ENCODE results near the gene TREH. TPM values are rescaled to one million over a fixed set of nuclear protein-coding genes. Genes with fewer than 3 reads are reported as not detected.

The TREH gene
- total RNA-seq, 1 experiment from 2014 or later: not detected

- Histone ChIP-seq H3K4me2 (ENCODE audit: insufficient read depth, insufficient read length, low read length) (no peak overlapping the region), H4K91ac (ENCODE audit: insufficient read length, low read depth, low read length) (no peak overlapping the region), H3K56ac (ENCODE audit: insufficient read length, low read depth, low read length) (no peak overlapping the region), H3K27me3 (ENCODE audit: insufficient read depth, low read length) (no peaks in the 10 kb centered on the region), H3K79me1 (ENCODE audit: insufficient read depth, low read depth, low read length, poor library complexity, severe bottlenecking) (no peaks in the 10 kb centered on the region), H3K79me2 (ENCODE audit: insufficient read depth, low read length) (no peaks in the 10 kb centered on the region), H2BK20ac (ENCODE audit: low read depth, low read length, poor library complexity, severe bottlenecking) (no peak overlapping the region), H4K20me1 (ENCODE audit: control insufficient read depth, insufficient read depth, insufficient read length) (no peaks in the 10 kb centered on the region), H3K4me1 (ENCODE audit: insufficient read depth, low read length) (no peaks in the 10 kb centered on the region), H3K14ac (ENCODE audit: insufficient read depth, low read length) (no peak overlapping the region), H4K5ac (ENCODE audit: insufficient read length, low read depth, low read length) (no peak overlapping the region), H2AK5ac (ENCODE audit: insufficient read length, low read length) (no peak overlapping the region), H3T11ph (ENCODE audit: low read length) (no peak overlapping the region), H3K23me2 (ENCODE audit: insufficient read length, low read depth, low read length, poor library complexity, severe bottlenecking) (no peaks in the 10 kb centered on the region), H2BK15ac (ENCODE audit: low read depth, low read length) (no peak overlapping the region), H3K9ac (ENCODE audit: extremely low read depth, insufficient read length, low read length) (no peak overlapping the region), H2BK5ac (ENCODE audit: insufficient read length, low read length) (no peak overlapping the region), H2BK120ac (ENCODE audit: low read depth, low read length, poor library complexity, severe bottlenecking) (no peak overlapping the region), H2AFZ (ENCODE audit: low read length) (no peak overlapping the region), H4K8ac (replicated peaks; ENCODE audit: insufficient read length, low read depth, low read length) (no peak overlapping the region), H3K4ac (ENCODE audit: low read depth, low read length) (no peak overlapping the region), H3K18ac (ENCODE audit: insufficient read length, low read depth, low read length) (no peak overlapping the region), H2BK12ac (ENCODE audit: insufficient read length, low read depth, low read length) (no peak overlapping the region), H3K27ac (ENCODE audit: insufficient read length, low read depth, low read length) (no peak overlapping the region), H3K23ac (ENCODE audit: insufficient read length, low read depth, low read length) (no peak overlapping the region), H3K9me3 (ENCODE audit: control insufficient read depth, low read depth, low read length) (no peaks in the 10 kb centered on the region)
- H3K36me3 Mint-ChIP-seq (ENCODE audit: insufficient read depth in 1 of 3, low read depth in 3 of 3): peaks cover 37 to 83% (median 83%) of the 10 kb centered on the region in 3 experiments; a peak in 6 of 7 replicates
- no peak for DNase-seq
- H3K9me3 Mint-ChIP-seq: no peaks in the 10 kb centered on the region
- TF ChIP-seq CTCF (conservative IDR thresholded peaks at IDR 0.05): no peak
- no peaks in the 10 kb centered on the region for H3K27me3 Mint-ChIP-seq (ENCODE audit: low read depth)
- WGBS (ENCODE audit: extremely low coverage, insufficient read length, low lambda C conversion rate): no CpG with 5 or more reads among the region's 24 CpGs
- H3K4me1 Mint-ChIP-seq: no peaks in the 10 kb centered on the region
- no peak overlapping the region for H3K4me3 Mint-ChIP-seq
- H3K27ac Mint-ChIP-seq: no peak overlapping the region
Observed at GRCh38 chr11:118645066-118645715, 34.3 kb downstream of the TREH start.

Data from H9 (cell line).